ENCODE data around the gene CCDC30.
"Not testable (repeated sequence)": the region's sequence is repeated elsewhere in the genome, so short reads cannot be mapped to it uniquely, and the experiment has no call there.

The CCDC30 gene

DNA sequence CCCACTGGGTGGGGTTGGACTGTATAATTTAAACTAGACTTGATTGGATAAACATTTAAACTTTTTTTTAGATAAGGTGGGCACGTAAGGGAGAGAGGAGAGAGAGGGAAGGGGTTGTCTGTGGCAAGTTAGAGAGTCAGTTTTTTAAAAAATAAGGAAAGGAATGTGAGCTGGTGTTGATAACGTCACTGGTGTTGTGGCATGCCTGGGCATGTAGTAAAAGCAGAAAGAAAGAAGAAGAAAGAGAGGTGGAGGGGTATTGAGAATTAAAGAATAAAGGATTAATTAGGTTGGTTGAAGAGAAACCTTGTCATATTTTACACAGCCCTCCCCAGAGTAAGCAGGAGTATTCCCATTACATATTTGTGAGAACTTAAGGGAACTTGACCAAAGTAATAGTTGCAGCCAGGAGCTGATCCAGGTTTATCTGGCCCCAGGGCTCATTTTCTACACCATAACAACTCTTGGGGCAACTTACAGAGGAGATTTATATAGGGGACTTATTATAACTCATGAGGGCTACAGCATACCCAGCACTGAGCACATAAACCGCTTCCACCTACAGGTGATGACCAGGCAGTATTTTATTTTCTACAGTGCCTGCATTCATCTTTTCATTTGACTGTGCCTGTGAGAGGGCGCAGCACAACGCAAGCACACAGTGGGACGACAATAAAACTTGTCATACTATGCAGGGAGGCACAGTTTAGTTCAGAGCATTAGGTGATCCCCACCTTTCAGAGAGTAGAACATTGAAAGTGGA, 70.2 kb downstream of the CCDC30 start:
- DNase-seq, result no peak

DNA sequence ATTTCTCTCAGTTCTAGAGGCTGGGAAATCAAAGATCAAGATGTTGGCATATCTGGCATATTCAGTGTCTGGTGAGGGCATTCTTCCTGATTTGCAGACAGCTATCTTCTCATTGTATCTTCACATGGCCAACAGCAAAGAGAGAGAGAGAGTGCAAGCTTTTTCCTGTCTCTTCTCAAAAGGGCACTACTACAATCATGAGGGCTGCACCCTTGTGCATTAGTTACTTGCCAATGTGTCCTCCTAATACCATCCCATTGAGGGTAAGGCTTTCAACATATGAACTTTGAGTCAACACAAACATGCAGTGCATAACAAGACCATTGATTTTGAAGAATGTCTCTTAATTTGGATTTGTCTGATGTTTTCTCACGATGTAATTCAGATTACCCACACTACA, 78.0 kb downstream of the CCDC30 start:
- no peak for DNase-seq

DNA sequence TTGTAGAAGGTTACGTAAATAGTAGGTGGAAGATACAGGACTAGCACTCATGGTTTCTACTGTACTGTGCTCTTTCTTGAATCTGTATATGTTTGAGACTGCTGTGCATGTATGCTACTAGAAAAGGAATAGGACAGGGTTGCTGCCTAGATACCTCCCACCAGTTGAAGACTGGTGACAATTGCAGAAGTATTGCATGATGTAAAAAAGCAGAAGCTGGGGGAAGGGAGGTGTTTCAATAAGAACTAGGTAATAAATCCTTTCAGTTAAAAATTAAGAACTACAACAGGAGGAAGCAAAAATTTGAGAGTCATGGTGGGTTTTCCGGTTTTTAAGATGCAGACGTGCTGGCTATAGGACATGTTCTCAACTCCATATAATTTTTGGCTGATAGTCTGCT, 88.1 kb downstream of the CCDC30 start:
- no peak for DNase-seq

DNA sequence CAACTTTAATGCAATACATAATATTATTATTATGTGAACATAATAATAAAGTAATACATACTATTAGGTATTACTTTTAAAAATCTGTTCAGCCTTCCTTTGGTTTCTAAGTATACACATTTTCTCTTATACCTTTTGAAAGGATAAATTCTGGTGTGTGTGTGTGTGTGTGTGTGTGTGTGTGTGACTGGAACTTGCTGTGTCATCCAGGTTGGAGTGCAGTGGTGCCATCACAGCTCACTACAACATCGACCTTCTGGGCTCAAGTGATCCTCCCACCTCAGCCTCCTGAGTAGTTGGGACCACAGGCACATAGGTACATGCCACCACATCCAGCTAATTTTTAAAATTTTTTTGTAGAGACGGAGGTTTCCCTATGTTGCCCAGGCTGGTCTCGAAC, 88.5 kb downstream of the CCDC30 start:
- DNase-seq, result no peak

DNA sequence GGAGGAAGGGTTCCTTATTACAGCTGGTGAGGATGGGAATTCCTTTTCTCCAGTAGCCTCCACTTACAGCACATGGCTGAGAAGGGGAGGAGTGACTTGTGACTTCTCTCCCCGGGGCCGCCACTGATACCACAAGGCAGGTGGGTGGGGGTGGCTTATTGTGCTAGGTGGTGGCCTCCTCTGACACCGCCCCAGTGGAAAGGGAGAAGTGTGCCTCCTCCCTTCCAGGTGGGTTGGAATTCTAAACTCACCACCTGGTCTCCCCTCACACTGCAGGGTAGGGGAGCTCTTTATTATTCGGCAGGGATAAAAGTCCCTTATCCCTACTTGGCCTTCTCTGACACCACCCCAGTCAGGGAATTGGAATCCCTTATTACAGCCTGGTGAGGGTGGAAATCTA, 89.5 kb downstream of the CCDC30 start:
- DNase-seq, result no peak

DNA sequence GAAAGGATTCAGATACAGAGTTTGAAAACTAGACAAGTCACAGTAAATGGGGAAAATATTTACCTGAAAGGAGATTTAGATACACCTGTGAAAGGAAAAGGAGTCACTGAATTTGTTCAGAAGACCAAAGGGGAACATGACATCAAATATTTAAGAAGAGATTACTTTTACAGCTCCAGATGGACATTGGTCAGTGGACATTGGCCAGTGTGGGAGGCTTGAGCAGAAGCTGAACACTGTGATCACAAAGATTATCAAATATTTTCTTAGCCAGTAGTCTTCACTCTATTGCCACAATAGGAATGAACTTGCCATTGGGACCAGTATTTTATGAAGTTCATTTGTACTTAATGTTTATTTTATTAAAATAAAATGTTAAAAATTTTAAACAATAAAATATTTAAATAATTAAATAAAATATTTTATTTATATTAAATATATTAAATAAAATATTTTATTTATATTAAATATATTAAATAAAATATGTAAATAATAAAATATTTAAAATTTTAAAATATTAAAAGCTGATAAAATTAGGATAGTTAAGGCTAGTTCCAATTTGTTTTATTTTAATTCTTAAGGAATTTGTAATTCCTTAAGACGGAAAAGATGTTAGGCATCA, 94.3 kb downstream of the CCDC30 start:
- no peak for DNase-seq

DNA sequence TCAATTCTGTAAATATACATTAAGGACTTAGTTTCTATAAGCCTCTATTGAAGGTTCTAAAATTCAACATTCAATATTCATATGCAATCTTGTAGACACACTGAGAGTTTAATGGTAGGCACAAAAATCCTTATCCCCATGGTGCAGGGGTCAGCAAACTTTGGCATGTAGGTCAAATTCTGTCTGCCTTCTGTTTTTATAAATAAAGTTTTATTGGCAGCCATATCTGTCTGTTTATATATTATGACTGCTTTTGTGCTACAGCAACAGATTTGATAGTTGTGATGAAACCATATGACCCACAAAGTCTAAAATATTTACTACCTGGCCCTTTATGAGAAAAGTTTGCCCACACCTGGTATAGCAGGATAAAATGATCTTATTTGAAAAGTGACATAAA, 104.0 kb downstream of the CCDC30 start:
- DNase-seq, result no peak

DNA sequence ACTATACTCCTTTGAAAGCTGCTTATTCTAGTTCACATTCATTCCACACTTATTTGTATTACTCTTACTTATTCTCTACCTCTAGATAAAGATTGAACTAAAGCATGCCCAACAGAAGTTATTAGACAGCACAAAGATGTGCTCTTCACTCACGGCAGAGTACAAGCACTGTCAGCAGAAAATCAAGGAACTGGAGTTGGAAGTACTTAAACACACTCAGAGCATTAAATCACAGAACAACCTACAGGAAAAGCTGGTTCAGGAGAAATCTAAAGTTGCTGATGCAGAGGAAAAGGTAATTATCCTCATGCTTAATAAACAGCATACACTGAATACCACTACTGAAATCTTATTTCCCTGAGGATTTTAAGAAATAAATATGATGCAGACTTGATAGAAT, 113.8 kb downstream of the CCDC30 start:
- no peak for DNase-seq

DNA sequence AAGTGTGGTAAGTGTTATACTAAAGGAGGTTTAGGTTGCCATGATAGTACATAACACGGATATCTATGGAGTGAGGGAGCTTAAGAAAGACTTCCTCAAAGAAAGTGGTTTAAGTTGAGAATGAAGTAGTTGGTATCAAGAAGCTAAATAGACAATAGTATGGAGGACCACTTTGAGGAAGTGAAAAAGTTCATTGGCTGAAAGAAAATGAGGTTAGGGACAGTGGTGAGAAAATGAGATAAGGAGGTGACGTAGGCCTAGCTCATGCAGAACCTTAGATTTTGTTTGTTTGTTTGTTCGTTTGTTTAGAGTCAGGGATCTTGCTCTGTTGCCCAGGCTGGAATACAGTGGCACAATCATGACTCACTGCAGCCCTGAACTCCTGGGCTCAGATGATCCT, 122.9 kb downstream of the CCDC30 start:
- no peak for DNase-seq

DNA sequence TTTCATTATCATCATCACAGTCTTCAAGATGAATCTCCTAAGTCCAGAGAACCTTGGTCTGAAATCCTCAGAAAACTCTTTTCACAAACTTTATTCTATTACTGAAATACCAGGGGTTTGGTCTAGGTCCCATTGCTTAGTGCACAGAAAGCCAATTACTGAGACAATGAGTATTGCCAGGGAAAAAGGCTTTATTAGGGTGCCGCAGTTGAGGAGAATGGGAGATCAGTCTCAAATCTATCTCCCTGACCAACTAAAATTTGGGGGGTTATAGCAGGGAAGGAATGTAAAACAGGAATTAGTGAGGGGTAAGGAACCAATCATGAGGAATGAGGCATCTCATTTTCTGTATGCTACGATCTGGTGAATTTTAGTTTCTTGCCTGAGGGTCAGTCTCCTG, 124.7 kb downstream of the CCDC30 start:
- no peak for DNase-seq

DNA sequence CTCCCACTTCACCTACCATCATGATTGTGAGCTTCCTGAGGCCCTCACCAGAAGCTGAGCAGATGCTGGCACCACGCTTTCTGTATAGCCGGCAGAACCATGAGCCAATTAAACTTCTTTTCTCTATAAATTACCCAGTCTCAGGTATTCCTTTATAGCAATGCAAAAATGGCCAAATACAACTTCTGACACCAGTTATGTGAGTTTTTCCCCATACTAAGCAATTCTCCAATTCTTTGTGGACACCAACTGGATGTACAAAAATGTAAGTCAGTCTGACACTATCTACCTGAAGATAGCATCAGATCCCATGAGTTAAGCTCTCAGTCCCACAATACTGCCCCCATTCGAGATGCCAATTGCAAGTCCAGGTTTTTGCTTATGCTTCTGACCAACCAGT, 129.7 kb downstream of the CCDC30 start:
- no peak for DNase-seq

DNA sequence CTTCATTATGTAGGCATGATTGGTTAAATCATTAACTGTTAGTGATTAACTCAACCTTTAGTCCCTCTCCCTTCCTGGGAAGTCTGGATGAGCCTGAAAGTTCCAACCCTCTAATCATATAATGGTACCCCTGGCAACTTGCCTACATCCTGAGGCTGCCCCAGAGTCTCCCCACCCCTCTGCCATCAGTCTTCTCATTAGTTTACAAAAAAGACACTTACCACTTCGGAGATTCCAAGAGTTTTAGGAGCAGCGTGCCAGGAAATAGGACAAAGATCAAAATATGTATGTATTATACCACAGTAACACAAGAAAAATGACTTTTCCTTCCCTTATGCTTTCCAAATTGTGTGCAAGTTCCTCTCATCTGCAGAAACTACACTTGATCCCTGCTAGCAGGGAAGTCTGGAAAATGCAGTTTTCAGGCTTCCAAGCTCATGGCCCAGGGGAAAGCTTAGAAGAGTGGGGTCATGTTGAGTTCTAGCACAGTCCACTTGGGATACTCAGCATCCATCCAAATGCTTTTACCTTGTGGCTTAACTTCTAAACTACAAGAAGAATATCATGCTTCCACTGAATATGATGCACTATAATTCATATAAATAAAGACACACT, 130.5 kb downstream of the CCDC30 start:
- DNase-seq, result no peak

DNA sequence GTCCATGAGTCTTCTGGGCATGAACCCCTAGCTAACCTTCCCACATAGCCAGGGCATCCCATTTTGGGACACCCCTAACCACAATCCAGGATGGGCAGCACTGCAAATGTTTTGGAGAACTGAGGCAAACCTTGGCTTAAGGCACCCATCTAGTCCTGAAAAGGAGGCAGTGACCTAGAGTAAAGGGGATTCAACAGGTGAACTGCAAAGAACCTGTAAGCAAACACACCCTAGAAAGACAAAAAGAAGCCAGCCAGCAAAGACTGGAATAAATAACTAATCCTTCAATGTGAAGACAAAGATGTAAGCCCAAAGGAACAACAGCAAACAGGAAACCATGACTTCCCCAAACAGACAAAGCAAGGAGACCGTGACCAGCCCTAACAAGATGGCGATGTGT, 138.4 kb downstream of the CCDC30 start:
- DNase-seq, result no peak

DNA sequence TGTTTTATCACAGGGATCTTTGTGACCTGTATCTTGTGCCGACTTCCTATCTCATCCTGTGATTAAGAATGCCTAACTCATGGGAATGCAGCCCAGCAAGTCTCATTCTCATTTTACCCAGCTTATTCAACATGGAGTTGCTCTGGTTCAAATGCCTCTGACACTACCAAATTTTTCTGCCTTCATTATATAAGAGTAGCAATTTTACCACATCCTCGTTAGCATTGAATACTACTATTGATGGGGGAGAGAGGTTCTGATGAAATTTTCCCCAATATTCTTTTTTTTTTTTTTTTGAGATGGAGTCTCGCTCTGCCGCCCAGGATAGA, 150.7 kb downstream of the CCDC30 start:
- DNase-seq, result no peak

DNA sequence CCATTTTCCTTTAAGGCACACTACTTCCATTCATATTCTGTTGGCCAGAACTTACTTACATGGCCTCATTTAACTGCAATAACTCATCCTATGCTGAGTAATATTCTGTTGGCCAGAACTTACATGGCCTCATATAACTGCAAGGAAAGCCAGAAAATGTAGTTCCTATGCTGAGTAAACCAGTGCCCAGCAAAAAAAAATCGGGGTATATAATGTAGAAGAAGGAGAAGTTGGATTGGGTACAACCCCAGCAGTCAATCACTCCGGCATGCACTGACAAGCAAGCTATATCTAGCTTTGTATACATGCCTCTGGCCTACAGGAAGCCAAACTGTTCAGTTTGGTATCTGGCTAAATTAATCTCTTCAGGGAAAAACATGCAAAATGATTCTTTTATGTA, 155.8 kb downstream of the CCDC30 start:
- DNase-seq, result no peak

DNA sequence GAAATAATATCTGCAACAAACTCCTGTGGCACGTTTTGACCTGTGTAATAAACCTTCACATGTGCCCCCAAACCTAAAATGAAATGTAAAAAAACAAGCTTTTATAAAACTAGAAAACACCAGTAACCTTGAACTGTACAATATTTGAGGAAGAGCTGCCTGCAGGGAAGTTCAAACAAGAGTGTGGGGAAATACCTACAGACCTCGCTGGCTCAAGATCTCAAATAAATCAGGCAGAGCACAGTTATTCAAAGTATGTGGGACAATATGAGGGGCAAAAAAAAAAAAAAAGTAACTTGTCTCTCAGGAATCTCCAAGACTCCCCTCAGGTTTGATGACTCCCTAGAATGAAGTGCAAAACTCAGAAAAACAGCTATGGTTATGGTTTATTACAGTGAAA, 157.2 kb downstream of the CCDC30 start:
- DNase-seq, result no peak

DNA sequence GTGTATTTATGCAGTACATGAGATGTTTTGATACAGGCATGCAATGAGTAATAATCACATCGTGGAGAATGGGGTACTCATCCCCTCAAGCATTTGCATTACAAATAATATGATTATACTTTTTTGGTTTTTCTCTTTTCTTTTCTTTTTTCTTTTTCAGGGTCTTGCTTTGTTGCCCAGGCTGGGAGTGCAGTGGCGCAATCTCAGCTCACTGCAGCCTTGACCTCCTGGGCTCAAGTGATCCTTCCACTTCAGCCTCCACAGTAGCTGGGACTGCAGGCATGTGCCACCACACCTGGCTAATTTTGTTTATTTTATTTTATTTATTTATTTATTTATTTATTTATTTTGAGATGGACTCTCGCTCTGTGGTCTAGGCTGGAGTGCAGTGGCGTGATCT, 158.1 kb downstream of the CCDC30 start:
- DNase-seq, result not testable (repeated sequence)

DNA sequence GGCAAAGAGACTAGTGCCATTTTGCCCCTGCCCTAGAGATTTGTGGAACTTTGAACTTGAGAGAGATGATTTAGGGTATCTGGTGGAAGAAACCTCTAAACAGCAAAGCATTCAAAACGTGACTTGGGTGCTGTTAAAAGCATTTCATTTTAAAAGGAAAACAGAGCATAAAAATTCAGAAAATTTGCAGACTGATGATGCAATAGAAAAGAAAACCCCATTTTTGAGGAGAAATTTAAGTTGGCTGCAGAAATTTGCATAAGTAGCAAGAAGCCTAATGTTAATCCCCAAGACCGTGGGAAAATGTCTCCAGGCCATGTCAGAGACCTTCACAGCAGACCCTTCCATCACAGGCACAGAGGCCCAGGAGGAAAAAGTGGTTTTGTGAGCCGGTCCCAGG, 164.1 kb downstream of the CCDC30 start:
- not testable (repeated sequence) for DNase-seq

DNA sequence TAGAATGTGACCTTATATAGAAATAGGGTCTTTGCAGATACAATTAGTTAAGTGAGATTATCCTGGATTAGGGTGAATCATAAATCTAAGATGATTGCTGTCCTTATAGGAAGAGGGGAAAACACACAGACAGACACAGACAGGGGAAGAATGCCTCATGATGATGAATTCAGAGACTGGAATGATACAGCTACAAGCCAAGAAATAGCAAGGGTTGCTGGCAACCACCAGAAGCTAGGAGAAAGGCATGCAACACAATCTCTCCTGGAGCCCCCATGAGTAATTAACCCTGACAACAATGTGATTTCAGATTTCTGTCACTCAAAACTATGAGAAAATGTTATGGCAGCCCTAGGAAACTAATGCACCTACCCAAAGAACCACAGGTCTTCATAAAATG, 176.0 kb downstream of the CCDC30 start:
- DNase-seq, result no peak

DNA sequence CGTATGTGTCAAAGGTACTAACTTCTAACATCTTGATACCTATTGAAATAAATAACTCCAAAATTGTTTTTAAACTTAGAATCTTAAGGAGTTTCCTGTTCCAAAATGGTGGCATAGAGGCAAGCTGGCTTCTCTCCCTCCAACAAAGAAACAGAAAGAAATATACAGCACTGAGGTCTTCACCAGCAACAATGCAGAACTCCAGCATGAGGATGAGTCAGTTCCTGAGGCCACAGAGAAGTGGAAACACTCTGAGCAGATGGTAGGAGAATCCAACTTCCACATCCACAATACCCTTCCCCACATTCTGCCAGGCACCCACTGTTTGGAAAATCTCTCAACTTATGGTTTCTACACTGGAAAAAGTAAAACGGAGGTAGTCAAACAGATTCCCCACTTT, 183.0 kb downstream of the CCDC30 start:
- no peak for DNase-seq

DNA sequence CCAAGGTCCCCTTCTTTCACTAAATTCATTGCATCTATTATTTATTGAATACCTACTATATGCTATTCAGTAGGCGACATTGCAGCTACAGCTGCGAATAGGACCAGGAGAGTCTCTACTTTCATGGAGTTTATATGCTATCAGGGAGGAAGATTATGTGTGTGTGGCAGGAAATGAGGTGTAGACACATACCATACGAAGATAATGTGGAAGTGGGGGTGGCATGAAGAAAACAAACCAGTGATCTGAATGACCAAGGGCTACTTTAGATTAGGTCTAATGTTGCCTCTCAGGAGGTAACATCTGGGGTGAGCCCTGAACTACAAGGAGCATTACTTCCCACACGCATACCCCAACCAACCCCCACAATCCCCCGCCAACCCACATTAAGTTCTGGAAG, 194.1 kb downstream of the CCDC30 start:
- DNase-seq, result no peak

DNA sequence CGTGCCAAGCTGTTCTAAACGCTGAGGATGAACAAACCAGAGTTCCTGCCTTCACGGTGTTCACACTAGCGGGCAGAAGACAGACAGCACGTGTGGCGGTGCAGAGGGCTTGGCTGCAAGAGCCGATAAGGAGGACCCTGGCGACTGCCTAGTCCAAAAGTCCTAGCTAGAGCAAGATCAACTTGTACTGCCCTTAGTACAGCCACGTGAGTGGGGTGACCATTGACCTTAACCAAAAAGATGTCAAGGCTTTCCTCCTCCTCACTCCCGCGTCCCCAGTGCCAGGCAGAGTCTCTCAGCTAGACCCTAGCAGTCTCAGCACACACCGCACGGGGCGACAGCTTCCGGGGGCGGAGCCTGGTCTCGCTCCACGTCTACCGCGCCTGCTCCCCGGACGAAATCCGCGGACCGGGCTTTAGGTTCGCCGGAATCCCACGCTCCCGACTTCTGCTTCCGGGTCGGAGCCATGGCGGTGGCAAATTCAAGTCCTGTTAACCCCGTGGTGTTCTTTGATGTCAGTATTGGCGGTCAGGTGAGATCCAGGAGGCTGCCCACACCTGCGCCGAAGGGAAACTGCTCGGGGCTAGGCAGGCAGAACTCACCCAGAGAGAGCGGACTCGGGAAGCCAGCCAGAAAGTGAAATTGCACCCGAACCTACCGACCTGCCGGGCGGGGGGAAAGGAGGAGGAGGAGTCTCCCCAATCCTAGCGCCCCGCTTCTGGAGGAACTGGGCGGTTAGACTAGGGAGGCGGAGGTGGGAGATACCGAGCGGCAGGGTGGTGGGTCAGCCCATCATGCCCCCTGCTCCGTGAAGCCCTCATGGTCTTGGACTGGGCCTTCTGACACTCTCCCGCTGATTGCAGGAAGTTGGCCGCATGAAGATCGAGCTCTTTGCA, 195.1 kb downstream of the CCDC30 start, which contains the start of gene PPIH:
PPIH (plus strand) TSS at position 443 of the 896 bp plus-strand sequence; CDS start at position 467, 24 bp downstream.
- DNase-seq, result peak; percentile 96

DNA sequence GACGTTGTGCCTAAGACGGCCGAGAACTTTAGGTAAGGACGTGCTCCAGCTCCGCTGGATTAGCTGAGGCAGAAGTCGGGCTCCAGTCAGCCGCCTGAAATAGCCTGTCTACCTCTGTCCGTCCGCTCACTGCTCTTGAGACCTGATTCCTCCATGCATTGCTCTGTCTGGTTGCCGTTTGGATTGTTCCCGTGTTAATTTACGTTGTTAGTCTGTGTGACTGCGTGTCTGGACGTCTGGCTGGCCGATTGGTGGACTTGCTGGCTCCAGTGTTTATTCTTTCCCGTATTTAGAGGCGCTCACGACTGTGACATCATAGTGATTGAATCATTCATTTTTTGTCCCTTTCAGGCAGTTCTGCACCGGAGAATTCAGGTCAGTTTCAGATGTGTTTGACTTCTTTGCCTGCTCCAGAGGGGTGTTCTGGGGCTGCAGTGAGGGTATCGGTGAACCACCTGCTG, 195.8 kb downstream of the CCDC30 start:
- no peak for DNase-seq

Measured in right forelimb (tissue), 1 donor.